Adipocyte (in vitro differentiated cells): ENCODE data around the gene PLEKHA6.

Source experiments
- DNase-seq: peaks from one replicate; pipeline ENCODE4 v3.0.0-alpha.2; 2015; ENCODE audit warnings: low read depth
- H3K27me3 ChIP-seq: replicated peaks from 2 replicates; pipeline ENCODE4 v1.7.0; 2013; ENCODE audit warnings: mild to moderate bottlenecking, low read length, moderate library complexity; ENCODE audit not compliant: control insufficient read depth, insufficient read depth
- H3K36me3 ChIP-seq: 2 replicates; pipeline ENCODE4 v1.7.0; 2013; ENCODE audit warnings: low read length, mild to moderate bottlenecking, moderate library complexity; ENCODE audit not compliant: control insufficient read depth, insufficient read depth, severe bottlenecking
- H3K4me1 ChIP-seq: 2 replicates; pipeline ENCODE4 v1.7.0; 2013; ENCODE audit warnings: mild to moderate bottlenecking, low read length, moderate library complexity; ENCODE audit not compliant: control insufficient read depth, insufficient read depth
- H3K4me3 ChIP-seq: 2 replicates; pipeline ENCODE4 v1.7.0; 2013; ENCODE audit warnings: mild to moderate bottlenecking, low read length, moderate library complexity
- H3K9ac ChIP-seq: 2 replicates; pipeline ENCODE4 v1.7.0; 2013; ENCODE audit warnings: mild to moderate bottlenecking, low read length, moderate library complexity
- H3K9me3 ChIP-seq: 2 replicates; pipeline ENCODE4 v1.7.0; 2013; ENCODE audit warnings: mild to moderate bottlenecking, low read length, moderate library complexity; ENCODE audit not compliant: control insufficient read depth

Gene PLEKHA6

DNA sequence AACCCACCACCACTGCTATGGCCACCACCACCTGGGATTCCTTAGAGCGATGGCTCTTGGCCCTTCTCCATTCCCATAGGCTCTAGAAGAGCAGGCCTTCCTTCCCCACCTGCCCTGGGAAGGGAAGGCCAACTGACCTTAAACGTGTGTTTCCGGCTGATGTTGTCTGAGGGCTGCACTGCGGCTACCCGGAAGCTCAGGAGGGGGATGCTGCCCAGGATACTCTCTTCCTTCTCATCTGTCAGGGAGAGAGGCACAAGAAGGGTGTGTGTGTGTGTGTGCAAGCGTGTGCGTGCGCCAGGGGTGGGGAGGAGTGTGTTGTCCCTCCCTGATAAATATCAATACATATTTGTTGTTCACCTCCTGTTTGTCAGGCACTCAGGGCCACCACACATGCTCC lies 94.9 kb downstream of the PLEKHA6 start:
- H3K36me3 ChIP-seq, result no peaks in the 10 kb centered on the region
- H3K27me3 ChIP-seq, result peaks cover 25% of the 10 kb centered on the region
- H3K4me1 ChIP-seq, result peaks cover 13% of the 10 kb centered on the region
- no peaks in the 10 kb centered on the region for H3K9me3 ChIP-seq
- no peak overlapping the region for H3K4me3 ChIP-seq
- DNase-seq, result no peak
- H3K9ac ChIP-seq, result no peak overlapping the region

DNA sequence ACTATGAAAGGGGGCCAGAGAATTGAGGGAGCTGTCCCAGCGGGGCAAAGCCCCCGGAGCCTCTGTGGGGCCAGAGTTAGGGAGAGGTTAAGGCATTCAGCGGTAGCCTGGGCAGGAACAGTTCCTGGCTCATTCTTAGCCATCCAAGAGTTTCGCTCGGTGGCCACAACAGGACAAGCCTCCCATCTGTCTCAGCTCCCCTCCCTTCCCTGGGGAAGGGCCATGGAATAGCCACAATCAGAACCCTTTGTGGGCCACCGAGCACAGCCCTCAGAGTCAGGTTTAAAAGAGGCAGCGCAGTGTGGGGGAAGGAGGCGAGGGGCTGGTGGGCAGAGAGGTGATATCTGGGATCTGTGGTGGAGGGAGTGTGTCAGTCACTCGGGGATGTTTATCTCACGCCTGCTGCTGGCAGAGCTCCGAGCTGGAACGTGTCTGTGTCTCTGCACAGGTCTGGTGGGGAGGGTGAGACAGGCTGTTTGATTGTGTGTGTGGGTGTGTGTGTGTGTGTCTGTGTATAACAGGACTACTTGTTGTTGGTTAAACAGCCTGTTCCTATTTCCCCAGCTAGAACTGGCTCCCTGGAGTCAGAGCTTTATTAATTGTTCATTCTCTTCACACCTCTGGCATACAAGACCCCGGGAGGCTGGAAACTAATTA lies 96.3 kb downstream of the PLEKHA6 start:
- Histone ChIP-seq H3K9ac (no peak overlapping the region), H3K4me3 (no peak overlapping the region), H3K36me3 (no peaks in the 10 kb centered on the region), H3K4me1 (peaks cover 13% of the 10 kb centered on the region), H3K9me3 (no peaks in the 10 kb centered on the region), H3K27me3 (peaks cover 14% of the 10 kb centered on the region)
- no peak for DNase-seq

DNA sequence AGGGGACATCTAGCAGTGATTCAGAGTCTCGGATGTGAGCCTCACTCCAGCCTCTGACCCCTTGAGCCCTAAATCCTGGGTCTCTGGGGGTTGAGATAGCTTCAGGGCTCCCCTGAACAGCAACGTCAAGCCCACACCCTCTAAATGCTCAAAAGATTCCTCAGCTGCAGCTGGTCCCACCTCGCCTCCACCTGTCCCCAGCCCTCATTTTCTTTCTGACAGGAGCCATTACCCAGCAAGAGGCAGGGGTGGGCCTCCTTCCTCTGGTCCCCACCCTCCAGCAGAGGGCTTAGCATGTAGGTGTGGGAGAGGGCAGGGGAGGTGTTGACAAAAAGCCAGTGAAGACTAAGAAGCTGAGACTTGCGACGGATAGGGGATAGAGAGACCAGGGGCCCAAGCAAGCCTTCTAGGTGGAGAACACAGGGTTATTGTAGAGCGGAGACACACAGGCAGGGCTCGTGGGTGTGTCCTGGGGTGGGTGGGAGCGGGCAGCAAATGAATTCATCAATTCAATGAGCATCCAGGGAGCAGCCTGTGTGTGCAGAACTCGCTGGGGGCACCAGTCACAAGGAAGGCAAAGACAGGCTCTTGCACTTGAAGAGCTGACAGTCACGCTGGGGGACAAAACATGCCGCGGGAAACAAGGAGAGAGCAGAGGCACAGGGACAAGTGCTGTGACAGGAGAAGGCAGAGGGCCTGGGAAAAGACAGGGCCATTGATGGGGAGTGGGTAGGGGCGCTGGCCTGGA lies 97.0 kb downstream of the PLEKHA6 start:
- H3K9ac ChIP-seq, result no peak overlapping the region
- H3K4me1 ChIP-seq, result peaks cover 13% of the 10 kb centered on the region
- H3K9me3 ChIP-seq, result no peaks in the 10 kb centered on the region
- no peaks in the 10 kb centered on the region for H3K36me3 ChIP-seq
- DNase-seq, result no peak
- H3K27me3 ChIP-seq, result peaks cover 14% of the 10 kb centered on the region
- H3K4me3 ChIP-seq, result no peak overlapping the region

DNA sequence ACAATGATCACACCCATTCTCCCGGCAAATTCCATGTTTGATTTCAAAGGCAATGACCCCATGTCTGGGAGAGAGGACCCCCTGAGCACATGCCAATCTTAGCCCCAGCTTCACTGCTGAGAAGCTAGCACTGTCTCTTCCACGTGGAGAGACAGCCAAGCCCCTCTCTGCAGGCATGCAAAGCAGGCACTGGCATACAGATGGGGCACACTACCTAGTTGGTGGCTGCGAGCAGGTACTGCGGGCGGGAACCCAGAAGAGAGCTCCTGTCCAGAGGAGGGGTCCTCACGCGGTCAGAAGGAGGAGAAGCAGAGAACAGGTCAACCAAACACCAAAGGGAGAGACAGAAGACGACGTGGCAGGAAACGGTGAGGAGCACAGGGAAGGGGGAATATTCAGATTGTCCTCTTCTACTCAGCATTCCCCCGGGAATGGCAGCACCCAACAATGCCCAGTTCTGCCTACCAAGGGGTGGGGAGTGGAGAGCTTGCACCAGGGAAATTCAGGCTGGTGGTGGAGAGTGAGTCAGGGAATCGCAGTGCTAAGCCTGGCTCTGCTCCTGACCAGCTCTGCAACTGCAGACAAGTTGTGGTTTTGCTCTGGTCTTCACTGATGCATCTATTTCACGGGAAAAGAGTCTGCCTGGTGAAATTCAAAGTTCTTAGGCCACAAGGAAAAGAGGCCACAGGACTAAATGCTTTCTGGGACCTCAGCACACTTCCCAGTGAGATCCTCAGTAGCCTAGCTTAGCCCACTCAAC lies 97.8 kb downstream of the PLEKHA6 start:
- Histone ChIP-seq H3K27me3 (peaks cover 8% of the 10 kb centered on the region), H3K4me3 (no peak overlapping the region), H3K9me3 (no peaks in the 10 kb centered on the region), H3K4me1 (peaks cover 13% of the 10 kb centered on the region), H3K9ac (no peak overlapping the region), H3K36me3 (no peaks in the 10 kb centered on the region)
- DNase-seq, result peak; percentile 48

DNA sequence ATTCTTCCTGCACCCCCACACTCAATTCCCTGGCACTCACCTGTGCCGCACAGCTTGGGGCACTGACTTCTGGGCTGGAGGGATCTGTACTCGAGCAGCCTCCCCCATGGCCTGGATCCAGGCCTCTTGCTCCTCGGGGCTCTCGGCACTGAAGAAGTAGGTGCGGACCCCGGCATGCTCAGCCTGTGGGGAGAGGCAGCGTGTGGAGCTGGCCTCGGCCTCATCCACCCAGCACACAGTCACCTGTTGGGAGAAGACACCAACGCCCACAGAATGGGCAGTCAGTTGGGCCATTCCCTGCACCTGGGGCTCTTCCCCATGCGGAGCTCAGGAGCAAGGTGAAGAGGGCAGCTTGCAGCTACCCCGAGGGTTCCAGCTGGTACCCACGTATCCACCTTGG lies 98.5 kb downstream of the PLEKHA6 start:
- H3K27me3 ChIP-seq, result peaks cover 5% of the 10 kb centered on the region
- no peaks in the 10 kb centered on the region for H3K9me3 ChIP-seq
- no peaks in the 10 kb centered on the region for H3K36me3 ChIP-seq
- no peak for DNase-seq
- H3K4me3 ChIP-seq, result no peak overlapping the region
- peaks cover 9% of the 10 kb centered on the region for H3K4me1 ChIP-seq
- H3K9ac ChIP-seq, result no peak overlapping the region

DNA sequence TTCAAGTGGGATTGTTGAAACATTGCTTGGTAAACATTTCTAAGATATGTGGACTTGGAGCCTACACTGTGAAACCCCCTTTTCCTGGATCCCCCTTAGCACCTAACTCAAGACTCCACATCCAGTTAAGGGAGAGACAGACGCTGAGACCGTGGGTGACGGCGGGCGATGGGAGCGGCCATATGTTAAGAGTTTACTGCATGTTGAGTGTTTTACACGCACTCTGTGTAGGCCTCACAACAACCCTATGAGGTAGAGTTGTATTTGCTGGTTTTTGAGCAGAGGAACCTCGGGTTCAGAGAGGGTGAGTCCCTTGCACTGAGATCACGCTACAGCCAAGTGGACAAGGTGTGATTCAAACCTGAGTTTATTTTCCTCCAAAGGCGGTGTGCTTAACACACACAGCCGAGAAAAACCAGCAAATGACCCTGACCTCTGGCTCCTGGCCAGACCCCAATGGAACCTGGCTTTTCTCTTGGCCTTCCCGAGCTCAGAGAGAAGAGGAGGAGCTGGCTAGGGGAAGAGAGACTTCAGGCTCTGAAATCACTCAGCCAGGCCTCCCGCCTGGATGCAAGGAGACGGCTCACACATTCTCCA lies 99.0 kb downstream of the PLEKHA6 start:
- Histone ChIP-seq H3K4me1 (peaks cover 12% of the 10 kb centered on the region), H3K9ac (no peak overlapping the region), H3K27me3 (peaks cover 5% of the 10 kb centered on the region), H3K9me3 (no peaks in the 10 kb centered on the region), H3K4me3 (no peak overlapping the region), H3K36me3 (no peaks in the 10 kb centered on the region)
- no peak for DNase-seq

DNA sequence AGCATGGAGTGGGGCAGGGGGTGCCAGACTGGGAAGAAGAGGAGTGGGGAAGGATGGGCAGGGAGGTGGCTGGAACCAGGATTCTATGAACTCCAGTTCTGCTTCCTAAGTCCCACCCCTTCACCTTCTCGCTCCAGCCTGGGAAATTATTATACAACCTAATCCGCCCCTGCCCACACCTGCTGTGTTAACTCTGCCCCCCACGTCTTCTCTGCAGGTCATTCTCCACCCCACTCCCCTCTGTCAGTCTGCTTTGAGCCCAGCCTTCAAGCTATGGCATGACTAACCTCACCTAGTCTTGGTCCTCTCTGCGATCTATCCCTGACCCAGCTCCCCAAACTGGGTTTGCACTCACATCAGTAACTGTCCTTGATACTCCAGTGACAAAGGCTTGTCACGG lies 99.9 kb downstream of the PLEKHA6 start:
- no peaks in the 10 kb centered on the region for H3K9me3 ChIP-seq
- no peak for DNase-seq
- H3K9ac ChIP-seq, result no peak overlapping the region
- no peaks in the 10 kb centered on the region for H3K36me3 ChIP-seq
- H3K27me3 ChIP-seq, result no peaks in the 10 kb centered on the region
- no peak overlapping the region for H3K4me3 ChIP-seq
- H3K4me1 ChIP-seq, result peaks cover 22% of the 10 kb centered on the region

DNA sequence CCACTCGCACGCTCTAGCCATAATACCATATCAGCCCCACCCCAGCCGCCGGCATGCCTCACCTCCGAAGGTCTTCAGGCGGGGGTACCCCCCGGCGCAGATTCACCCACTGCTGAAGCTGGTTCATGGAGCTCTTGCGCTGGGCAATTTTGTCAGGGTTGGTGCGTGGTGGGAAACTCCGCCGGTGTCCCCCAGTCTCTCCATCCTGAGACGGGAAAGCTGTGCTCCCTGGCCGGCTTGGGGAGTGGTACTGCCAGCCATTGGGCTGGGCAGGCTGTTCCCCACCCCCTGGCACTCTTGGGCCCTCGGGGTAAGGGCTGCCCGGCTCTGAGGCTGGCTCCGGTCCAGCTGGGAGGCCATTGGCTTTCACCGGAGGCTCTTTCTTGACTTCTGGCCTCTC lies 100.5 kb downstream of the PLEKHA6 start:
- no peaks in the 10 kb centered on the region for H3K9me3 ChIP-seq
- H3K27me3 ChIP-seq, result no peaks in the 10 kb centered on the region
- no peaks in the 10 kb centered on the region for H3K36me3 ChIP-seq
- H3K4me3 ChIP-seq, result no peak overlapping the region
- no peak overlapping the region for H3K9ac ChIP-seq
- H3K4me1 ChIP-seq, result peaks cover 27% of the 10 kb centered on the region
- no peak for DNase-seq

- H3K36me3 ChIP-seq, result no peaks in the 10 kb centered on the region
- DNase-seq, result peak; percentile 39
- H3K4me3 ChIP-seq, result no peak overlapping the region
Observed at GRCh38 chr1:204258213-204259115, 101.3 kb downstream of the PLEKHA6 start.

DNA sequence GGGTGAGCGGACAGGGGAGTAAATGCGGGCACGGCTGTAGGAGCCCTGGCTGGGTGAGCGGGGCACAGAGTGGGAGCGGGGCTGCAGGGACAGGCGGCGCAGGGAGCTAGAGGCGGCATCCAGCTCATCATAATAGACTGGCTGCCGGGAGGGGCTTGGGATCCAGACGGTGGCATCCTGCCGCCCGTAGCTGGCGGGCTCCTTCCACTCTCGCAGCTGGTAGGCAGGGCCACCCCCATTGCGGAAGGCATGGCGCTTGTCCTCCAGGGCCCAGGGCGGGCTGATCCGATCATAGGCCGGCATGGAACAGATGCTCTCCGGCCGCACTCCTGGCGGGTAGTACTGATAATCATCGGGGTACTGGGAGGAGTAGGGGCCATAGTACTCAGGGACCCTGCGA lies 102.3 kb downstream of the PLEKHA6 start:
- Histone ChIP-seq H3K27me3 (no peaks in the 10 kb centered on the region), H3K9me3 (no peaks in the 10 kb centered on the region), H3K36me3 (no peaks in the 10 kb centered on the region), H3K4me3 (no peak overlapping the region), H3K4me1 (peaks cover 33% of the 10 kb centered on the region), H3K9ac (no peak overlapping the region)
- no peak for DNase-seq

More at GRCh38 chr1:204258213-204259115, 101.3 kb downstream of the PLEKHA6 start:
- no peak overlapping the region for H3K9ac ChIP-seq
- peaks cover 34% of the 10 kb centered on the region for H3K4me1 ChIP-seq
- H3K27me3 ChIP-seq, result no peaks in the 10 kb centered on the region
- H3K9me3 ChIP-seq, result no peaks in the 10 kb centered on the region
